ENCODE results near the gene NOD1.

Gene NOD1

DNA sequence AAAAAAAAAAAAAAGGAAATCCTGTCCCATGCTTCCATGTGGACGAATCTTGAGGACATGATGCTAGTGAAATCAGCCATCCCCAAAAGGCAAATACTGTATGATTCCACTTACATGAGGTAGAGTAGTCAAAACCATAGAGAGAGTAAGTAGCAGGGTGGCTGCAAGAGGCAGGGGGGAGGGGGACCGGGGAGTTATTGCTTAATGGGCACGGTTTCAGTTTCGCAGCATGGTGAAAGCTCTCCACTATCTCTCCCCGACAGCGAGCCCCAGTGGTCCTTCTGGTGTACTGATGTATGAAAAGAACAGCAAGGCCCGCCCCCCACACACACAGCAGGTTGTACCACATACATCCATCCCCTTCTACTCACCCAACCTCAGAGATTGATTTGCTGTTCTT is 32.8 kb downstream of the NOD1 start:
- Histone ChIP-seq H3K9me3 (ENCODE audit: insufficient read depth, low read length) (no peaks in the 10 kb centered on the region), H3K36me3 (replicated peaks; ENCODE audit: low read depth, low read length) (no peaks in the 10 kb centered on the region), H3K4me2 (ENCODE audit: low read length) (peak overlapping the region; percentile 1; the same call in 1 of the 2 replicates), H3K4me1 (ENCODE audit: low read length) (peaks cover 10% of the 10 kb centered on the region), H3K79me2 (ENCODE audit: low read length) (no peaks in the 10 kb centered on the region), H3K27me3 (ENCODE audit: low read depth, low read length) (no peaks in the 10 kb centered on the region), H2AFZ (ENCODE audit: low read depth, low read length) (no peak overlapping the region), H4K20me1 (ENCODE audit: insufficient read depth, low read length) (no peaks in the 10 kb centered on the region), H3K4me3 (ENCODE audit: low read length) (no peak overlapping the region), H3K9ac (ENCODE audit: low read length) (no peak overlapping the region), H3K27ac (ENCODE audit: low read length) (0 out of 2 replicates have a peak overlapping the region, but pooled peaks have one; percentile 17)
- TF ChIP-seq CTCF (IDR thresholded peaks at IDR 0.05; ENCODE audit: low read depth, low read length) (peak; percentile 55), EZH2phosphoT487 (IDR thresholded peaks at IDR 0.05; ENCODE audit: low read depth) (no peak)

GRCh38 chr7:30437823-30438574 is 40.6 kb downstream of the NOD1 start:
- no peaks in the 10 kb centered on the region for H3K9me3 ChIP-seq (ENCODE audit: insufficient read depth, low read length)
- no peak for TF ChIP-seq EZH2phosphoT487 (IDR thresholded peaks at IDR 0.05; ENCODE audit: low read depth)
- TF ChIP-seq CTCF (IDR thresholded peaks at IDR 0.05; ENCODE audit: low read depth, low read length) = no peak
- H3K27ac ChIP-seq (ENCODE audit: low read length) = no peak overlapping the region

DNA sequence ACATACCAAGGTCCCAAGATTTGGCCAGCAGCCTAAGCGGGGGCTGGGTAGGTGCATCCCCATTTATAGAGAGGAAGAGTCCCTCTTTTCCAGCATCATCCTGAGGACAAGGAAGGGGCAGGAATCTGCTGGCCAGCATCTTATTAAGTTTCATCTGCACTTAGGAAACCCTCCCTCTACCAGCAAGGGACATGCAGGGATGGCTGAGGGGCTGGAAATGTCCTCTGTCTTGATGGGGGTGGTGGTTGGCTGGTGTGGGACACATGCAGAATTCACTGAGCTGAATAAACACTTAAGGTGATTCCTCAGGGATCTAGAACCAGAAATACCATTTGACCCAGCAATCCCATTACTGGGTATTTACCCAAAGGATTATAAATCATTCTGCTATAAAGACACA is 42.1 kb downstream of the NOD1 start:
- no peaks in the 10 kb centered on the region for H3K9me3 ChIP-seq (ENCODE audit: insufficient read depth, low read length)
- no peak overlapping the region for H3K4me2 ChIP-seq (ENCODE audit: low read length)
- no peaks in the 10 kb centered on the region for H3K79me2 ChIP-seq (ENCODE audit: low read length)
- no peaks in the 10 kb centered on the region for H4K20me1 ChIP-seq (ENCODE audit: insufficient read depth, low read length)
- H3K4me1 ChIP-seq (ENCODE audit: low read length) = peaks cover 7% of the 10 kb centered on the region
- H3K27me3 ChIP-seq (ENCODE audit: low read depth, low read length) = no peaks in the 10 kb centered on the region
- no peak overlapping the region for H3K9ac ChIP-seq (ENCODE audit: low read length)
- H3K36me3 ChIP-seq (replicated peaks; ENCODE audit: low read depth, low read length) = no peaks in the 10 kb centered on the region
- H3K27ac ChIP-seq (ENCODE audit: low read length) = no peak overlapping the region
- TF ChIP-seq CTCF (IDR thresholded peaks at IDR 0.05; ENCODE audit: low read depth, low read length) = no peak
- TF ChIP-seq EZH2phosphoT487 (IDR thresholded peaks at IDR 0.05; ENCODE audit: low read depth) = no peak
- H3K4me3 ChIP-seq (ENCODE audit: low read length) = no peak overlapping the region
- H2AFZ ChIP-seq (ENCODE audit: low read depth, low read length) = no peak overlapping the region

More at GRCh38 chr7:30437823-30438574, 40.6 kb downstream of the NOD1 start:
- H3K9ac ChIP-seq (ENCODE audit: low read length) = no peak overlapping the region
- no peaks in the 10 kb centered on the region for H3K36me3 ChIP-seq (replicated peaks; ENCODE audit: low read depth, low read length)
- H3K27me3 ChIP-seq (ENCODE audit: low read depth, low read length) = no peaks in the 10 kb centered on the region
- no peak overlapping the region for H3K4me3 ChIP-seq (ENCODE audit: low read length)
- H3K4me1 ChIP-seq (ENCODE audit: low read length) = peaks cover 7% of the 10 kb centered on the region
- H4K20me1 ChIP-seq (ENCODE audit: insufficient read depth, low read length) = no peaks in the 10 kb centered on the region
- H3K79me2 ChIP-seq (ENCODE audit: low read length) = no peaks in the 10 kb centered on the region
- no peak overlapping the region for H2AFZ ChIP-seq (ENCODE audit: low read depth, low read length)
- no peak overlapping the region for H3K4me2 ChIP-seq (ENCODE audit: low read length)

DNA sequence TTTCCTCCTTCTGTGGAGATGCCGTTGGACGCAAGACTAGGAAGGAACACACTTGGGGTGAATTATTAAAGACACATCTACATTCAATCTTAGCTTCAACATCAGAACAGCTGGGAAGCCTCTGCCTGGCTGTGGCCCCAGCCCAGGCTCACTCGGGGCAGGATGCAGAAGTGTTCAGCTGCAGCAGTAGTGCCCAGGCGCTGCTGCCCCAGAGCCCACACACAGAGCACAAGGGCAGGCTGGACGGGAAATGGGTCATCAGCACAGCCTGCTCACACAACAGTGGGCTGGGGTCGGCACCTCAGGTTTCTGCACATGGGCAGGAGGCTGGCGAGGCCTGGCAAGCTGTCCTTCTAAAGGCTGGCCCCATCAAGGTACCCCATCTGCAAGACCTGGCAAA is 42.5 kb downstream of the NOD1 start:
- H3K27me3 ChIP-seq (ENCODE audit: low read depth, low read length) = no peaks in the 10 kb centered on the region
- H3K9me3 ChIP-seq (ENCODE audit: insufficient read depth, low read length) = no peaks in the 10 kb centered on the region
- H3K9ac ChIP-seq (ENCODE audit: low read length) = no peak overlapping the region
- H4K20me1 ChIP-seq (ENCODE audit: insufficient read depth, low read length) = no peaks in the 10 kb centered on the region
- H3K79me2 ChIP-seq (ENCODE audit: low read length) = no peaks in the 10 kb centered on the region
- no peaks in the 10 kb centered on the region for H3K36me3 ChIP-seq (replicated peaks; ENCODE audit: low read depth, low read length)
- H3K4me2 ChIP-seq (ENCODE audit: low read length) = no peak overlapping the region
- no peak overlapping the region for H2AFZ ChIP-seq (ENCODE audit: low read depth, low read length)
- H3K4me1 ChIP-seq (ENCODE audit: low read length) = peaks cover 8% of the 10 kb centered on the region
- H3K4me3 ChIP-seq (ENCODE audit: low read length) = no peak overlapping the region
- no peak for TF ChIP-seq CTCF (IDR thresholded peaks at IDR 0.05; ENCODE audit: low read depth, low read length)
- TF ChIP-seq EZH2phosphoT487 (IDR thresholded peaks at IDR 0.05; ENCODE audit: low read depth) = no peak
- H3K27ac ChIP-seq (ENCODE audit: low read length) = no peak overlapping the region
